Measurements from ENCODE around the gene DNAJC5.
"Not testable (repeated sequence)": the region's sequence is repeated elsewhere in the genome, so short reads cannot be mapped to it uniquely, and the experiment has no call there.

The DNAJC5 gene

DNA sequence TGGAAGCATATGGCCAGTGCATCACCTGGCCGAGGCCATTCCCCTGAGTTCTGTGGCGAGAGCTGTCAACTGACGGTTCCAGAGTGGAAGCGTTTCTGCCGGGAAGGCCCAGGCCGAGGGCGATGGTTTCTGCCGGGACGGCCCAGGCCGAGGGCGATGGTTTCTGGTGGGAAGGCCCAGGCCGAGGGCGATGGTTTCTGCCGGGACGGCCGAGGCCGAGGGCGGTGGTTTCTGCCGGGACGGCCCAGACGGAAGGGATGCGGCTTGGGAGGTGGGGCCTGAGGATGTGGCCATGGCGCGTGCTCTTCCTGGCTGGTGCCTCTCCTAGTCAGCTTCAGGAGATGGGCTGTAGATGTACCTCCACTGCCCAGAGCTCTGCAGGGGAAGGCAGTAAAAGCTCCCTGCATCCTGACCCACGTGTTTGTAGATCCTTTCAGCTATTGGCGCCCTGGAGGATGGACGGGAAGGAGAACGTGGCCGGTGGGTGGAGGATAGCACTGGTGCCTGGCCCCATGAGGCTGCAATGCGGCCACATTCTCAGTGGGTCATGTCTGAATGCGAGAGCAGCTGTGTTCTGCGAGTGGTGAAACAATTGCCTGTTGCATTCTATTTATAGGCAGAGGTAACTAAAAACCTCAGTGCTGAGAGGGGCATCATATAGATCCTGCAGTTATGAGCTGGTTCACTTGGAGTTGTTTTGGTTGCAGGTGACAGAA lies 17.0 kb upstream of the DNAJC5 start:
- peaks cover 69% of the 10 kb centered on the region for H3K36me3 ChIP-seq (ENCODE audit: insufficient read depth, low read length)
- no peaks in the 10 kb centered on the region for H4K20me1 ChIP-seq (ENCODE audit: insufficient read depth, low read length)
- H3K4me3 ChIP-seq (ENCODE audit: low read depth, low read length, poor library complexity, severe bottlenecking) = no peak overlapping the region
- TF ChIP-seq, protein P1, sequence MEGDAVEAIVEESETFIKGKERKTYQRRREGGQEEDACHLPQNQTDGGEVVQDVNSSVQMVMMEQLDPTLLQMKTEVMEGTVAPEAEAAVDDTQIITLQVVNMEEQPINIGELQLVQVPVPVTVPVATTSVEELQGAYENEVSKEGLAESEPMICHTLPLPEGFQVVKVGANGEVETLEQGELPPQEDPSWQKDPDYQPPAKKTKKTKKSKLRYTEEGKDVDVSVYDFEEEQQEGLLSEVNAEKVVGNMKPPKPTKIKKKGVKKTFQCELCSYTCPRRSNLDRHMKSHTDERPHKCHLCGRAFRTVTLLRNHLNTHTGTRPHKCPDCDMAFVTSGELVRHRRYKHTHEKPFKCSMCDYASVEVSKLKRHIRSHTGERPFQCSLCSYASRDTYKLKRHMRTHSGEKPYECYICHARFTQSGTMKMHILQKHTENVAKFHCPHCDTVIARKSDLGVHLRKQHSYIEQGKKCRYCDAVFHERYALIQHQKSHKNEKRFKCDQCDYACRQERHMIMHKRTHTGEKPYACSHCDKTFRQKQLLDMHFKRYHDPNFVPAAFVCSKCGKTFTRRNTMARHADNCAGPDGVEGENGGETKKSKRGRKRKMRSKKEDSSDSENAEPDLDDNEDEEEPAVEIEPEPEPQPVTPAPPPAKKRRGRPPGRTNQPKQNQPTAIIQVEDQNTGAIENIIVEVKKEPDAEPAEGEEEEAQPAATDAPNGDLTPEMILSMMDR (IDR thresholded peaks at IDR 0.05; ENCODE audit: low read length) = no peak
- TF ChIP-seq EZH2 (IDR thresholded peaks at IDR 0.05; ENCODE audit: borderline replicate concordance, low read length) = no peak
- H3K9ac ChIP-seq (ENCODE audit: low read length) = no peak overlapping the region
- H3K4me2 ChIP-seq (ENCODE audit: low read length) = no peak overlapping the region
- H3K9me3 ChIP-seq (ENCODE audit: low read length) = no peaks in the 10 kb centered on the region
- no peaks in the 10 kb centered on the region for H3F3A ChIP-seq (ENCODE audit: insufficient read depth, low read length)
- no peak overlapping the region for H2AFZ ChIP-seq (ENCODE audit: low read length)
- H3K27ac ChIP-seq (ENCODE audit: low read depth, low read length, poor library complexity, severe bottlenecking) = no peak overlapping the region
- H3K27me3 ChIP-seq (ENCODE audit: insufficient read depth, low read length) = no peaks in the 10 kb centered on the region
- H3K4me1 ChIP-seq (ENCODE audit: insufficient read depth, low read length, severe bottlenecking) = no peaks in the 10 kb centered on the region
- no peaks in the 10 kb centered on the region for H3K79me2 ChIP-seq (ENCODE audit: insufficient read depth, low read length)
- H3K9me2 ChIP-seq (ENCODE audit: low read depth, low read length) = no peaks in the 10 kb centered on the region

DNA sequence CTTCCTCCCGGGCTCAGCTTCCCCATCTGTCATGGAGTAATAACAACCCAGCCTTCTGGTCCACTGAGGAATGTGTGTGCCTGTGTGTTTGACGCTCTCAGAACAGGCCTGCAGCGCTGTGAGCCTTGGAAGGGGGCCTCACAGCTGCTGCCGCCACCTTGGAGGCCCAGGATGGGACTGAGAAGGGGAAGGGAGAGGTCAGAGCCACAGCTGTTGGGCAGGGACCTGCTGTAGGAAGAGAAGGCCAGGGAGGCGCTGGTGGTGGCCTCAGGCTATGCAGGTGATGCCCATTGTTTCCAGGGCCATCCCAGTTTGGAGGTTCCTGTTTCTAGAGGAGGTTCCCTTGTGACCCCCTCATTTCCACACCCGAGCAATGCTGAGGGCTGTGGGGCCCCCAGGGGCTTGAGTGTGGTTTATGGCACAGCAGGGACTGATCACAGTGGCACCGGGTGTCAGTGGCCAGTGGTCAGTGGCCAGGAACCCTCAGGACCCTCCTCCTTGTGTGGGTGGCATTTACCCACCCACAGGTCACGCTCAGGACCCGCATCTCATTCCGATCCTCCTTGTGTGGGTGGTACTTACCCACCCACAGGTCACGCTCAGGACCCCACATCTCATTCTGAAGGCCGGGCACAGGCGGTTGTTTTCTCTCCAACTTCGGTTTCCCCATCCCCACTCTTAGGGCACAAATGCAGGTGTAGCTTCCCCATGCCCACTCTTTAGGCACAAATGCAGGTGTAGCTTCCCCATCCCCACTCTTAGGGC lies 15.8 kb upstream of the DNAJC5 start:
- Histone ChIP-seq H3K4me2 (ENCODE audit: low read length) (no peak overlapping the region), H4K20me1 (ENCODE audit: insufficient read depth, low read length) (no peaks in the 10 kb centered on the region), H3K4me1 (ENCODE audit: insufficient read depth, low read length, severe bottlenecking) (no peaks in the 10 kb centered on the region), H3K27ac (ENCODE audit: low read depth, low read length, poor library complexity, severe bottlenecking) (no peak overlapping the region), H3F3A (ENCODE audit: insufficient read depth, low read length) (no peaks in the 10 kb centered on the region), H3K36me3 (ENCODE audit: insufficient read depth, low read length) (peaks cover 63% of the 10 kb centered on the region), H3K9me2 (ENCODE audit: low read depth, low read length) (no peaks in the 10 kb centered on the region), H3K9me3 (ENCODE audit: low read length) (no peaks in the 10 kb centered on the region), H3K27me3 (ENCODE audit: insufficient read depth, low read length) (no peaks in the 10 kb centered on the region), H3K4me3 (ENCODE audit: low read depth, low read length, poor library complexity, severe bottlenecking) (no peak overlapping the region), H2AFZ (ENCODE audit: low read length) (no peak overlapping the region), H3K9ac (ENCODE audit: low read length) (no peak overlapping the region), H3K79me2 (ENCODE audit: insufficient read depth, low read length) (no peaks in the 10 kb centered on the region)
- TF ChIP-seq, protein P1 (IDR thresholded peaks at IDR 0.05; ENCODE audit: low read length) = no peak
- no peak for TF ChIP-seq EZH2 (IDR thresholded peaks at IDR 0.05; ENCODE audit: borderline replicate concordance, low read length)

DNA sequence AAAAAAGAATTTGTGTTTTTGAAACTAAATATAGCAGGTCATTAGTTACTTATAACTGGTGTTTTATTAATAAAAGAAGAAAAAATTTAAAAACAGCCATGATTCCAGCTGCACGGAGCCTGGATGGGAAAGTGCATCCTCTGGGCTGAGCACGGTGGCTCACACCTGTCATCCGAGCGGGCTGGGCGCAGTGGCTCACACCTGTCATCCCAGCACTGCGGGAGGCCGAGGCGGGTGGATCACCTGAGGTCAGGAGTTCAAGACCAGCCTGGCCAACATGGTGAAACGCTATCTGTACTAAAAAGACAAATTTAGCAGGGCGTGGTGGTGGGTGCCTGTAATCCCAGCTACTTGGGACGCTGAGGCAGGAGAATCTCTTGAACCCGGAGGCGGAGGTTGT lies 14.0 kb upstream of the DNAJC5 start:
- H4K20me1 ChIP-seq (ENCODE audit: insufficient read depth, low read length); H3K27ac ChIP-seq (ENCODE audit: low read depth, low read length, poor library complexity, severe bottlenecking); H2AFZ ChIP-seq (ENCODE audit: low read length); H3K27me3 ChIP-seq (ENCODE audit: insufficient read depth, low read length); H3F3A ChIP-seq (ENCODE audit: insufficient read depth, low read length); H3K9me2 ChIP-seq (ENCODE audit: low read depth, low read length); H3K79me2 ChIP-seq (ENCODE audit: insufficient read depth, low read length); H3K4me3 ChIP-seq (ENCODE audit: low read depth, low read length, poor library complexity, severe bottlenecking); H3K4me2 ChIP-seq (ENCODE audit: low read length); H3K4me1 ChIP-seq (ENCODE audit: insufficient read depth, low read length, severe bottlenecking); H3K9ac ChIP-seq (ENCODE audit: low read length); H3K9me3 ChIP-seq (ENCODE audit: low read length): not testable (repeated sequence)
- peaks cover 65% of the 10 kb centered on the region for H3K36me3 ChIP-seq (ENCODE audit: insufficient read depth, low read length)
